KOPT-K1 (cell line): ENCODE data around the gene NUDT3.

Experiments used
- H3K27ac ChIP-seq: fragments of 200-600 bp; sonication (generic); 2 replicates; pipeline ENCODE4 v1.5.1; 2016; ENCODE audit warnings: antibody characterized with exemption, mild to moderate bottlenecking, low read depth, low read length; ENCODE audit not compliant: poor library complexity, severe bottlenecking
- H3K36me3 ChIP-seq: fragments of 200-600 bp; sonication (generic); 2 replicates; pipeline ENCODE4 v1.5.1; 2017; ENCODE audit warnings: antibody characterized with exemption, mild to moderate bottlenecking, low read length, moderate library complexity; ENCODE audit not compliant: insufficient read depth
- H3K9me3 ChIP-seq: fragments of 200-600 bp; sonication (generic); 2 replicates; pipeline ENCODE4 v1.5.1; 2017; ENCODE audit warnings: antibody characterized with exemption, low read length, mild to moderate bottlenecking; ENCODE audit not compliant: insufficient read depth, poor library complexity, severe bottlenecking

The NUDT3 gene

GRCh38 chr6:34349211-34349610 lies 43.3 kb downstream of the NUDT3 start:
- no peak overlapping the region for H3K27ac ChIP-seq
- H3K36me3 ChIP-seq, result no peaks in the 10 kb centered on the region
- H3K9me3 ChIP-seq, result no peaks in the 10 kb centered on the region

- Histone ChIP-seq H3K9me3 (no peaks in the 10 kb centered on the region), H3K36me3 (no peaks in the 10 kb centered on the region), H3K27ac (no peak overlapping the region)
These were observed 45.2 kb downstream of the NUDT3 start for GRCh38 chr6:34347303-34347702.

DNA sequence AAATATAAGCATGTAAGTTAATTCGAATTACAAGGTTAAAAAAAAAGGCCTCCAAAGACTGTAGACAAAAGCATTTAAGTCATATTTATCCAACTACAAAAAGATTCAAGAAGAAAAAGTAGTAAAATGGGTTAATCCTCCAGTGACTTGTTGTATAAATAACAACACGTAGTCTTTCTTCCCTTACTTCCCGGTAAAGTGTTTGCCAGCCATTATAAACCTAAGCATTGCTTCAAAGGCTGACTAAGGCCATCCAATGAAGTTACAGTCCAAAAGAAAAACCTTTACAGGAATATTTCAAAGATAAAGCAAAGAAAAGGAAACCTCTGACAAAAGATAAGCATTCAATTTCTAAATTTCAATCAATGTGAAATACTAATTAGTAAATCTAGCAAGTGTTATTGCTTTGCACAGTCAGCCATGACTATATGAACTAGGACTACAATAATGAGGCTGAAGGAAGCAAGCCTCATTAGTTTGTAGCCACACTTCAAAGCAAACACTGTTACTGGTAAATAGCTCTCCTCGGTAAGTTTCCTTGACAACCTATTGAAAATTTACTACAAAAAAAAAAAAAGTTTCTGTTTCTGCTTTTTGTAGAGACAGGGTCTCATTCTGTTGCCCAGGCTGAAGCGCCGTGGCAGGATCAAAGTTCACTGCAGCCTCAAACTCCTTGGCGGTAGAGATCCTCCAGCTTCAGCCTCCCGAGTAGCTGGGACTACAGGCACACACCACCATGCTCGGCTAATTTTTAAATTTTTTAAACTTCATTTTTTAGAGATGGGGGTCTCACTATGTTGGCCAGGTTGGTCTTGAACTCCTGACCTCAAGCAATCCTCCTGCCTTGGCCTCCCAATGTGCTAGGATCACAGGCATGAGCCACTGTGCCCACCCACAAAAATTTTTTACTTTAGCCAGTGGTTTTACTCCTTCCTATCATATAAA lies 46.0 kb downstream of the NUDT3 start:
- Histone ChIP-seq H3K36me3 (peaks cover 4% of the 10 kb centered on the region; the same call in 1 of the 2 replicates), H3K27ac (no peak overlapping the region), H3K9me3 (no peaks in the 10 kb centered on the region)

DNA sequence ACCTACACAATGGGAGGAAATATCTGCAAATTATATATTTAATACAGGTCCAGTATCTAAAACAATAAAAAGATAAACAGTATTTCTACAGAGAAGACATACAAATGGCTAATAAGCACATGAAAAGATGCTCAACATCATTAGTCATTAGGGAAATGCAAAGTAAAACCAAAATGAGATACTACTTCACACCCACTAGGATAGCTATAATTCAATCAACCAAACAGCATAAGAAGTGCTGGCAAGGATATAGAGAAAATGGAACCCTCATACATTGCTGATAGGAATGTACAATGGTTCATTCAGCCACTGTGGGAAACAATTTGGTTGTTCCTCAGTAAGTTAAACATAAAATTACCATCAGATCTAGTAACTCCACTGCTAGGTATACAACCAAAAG lies 48.7 kb downstream of the NUDT3 start:
- Histone ChIP-seq H3K9me3 (no peaks in the 10 kb centered on the region), H3K27ac (no peak overlapping the region), H3K36me3 (peaks cover 15% of the 10 kb centered on the region; the same call in 1 of the 2 replicates)

DNA sequence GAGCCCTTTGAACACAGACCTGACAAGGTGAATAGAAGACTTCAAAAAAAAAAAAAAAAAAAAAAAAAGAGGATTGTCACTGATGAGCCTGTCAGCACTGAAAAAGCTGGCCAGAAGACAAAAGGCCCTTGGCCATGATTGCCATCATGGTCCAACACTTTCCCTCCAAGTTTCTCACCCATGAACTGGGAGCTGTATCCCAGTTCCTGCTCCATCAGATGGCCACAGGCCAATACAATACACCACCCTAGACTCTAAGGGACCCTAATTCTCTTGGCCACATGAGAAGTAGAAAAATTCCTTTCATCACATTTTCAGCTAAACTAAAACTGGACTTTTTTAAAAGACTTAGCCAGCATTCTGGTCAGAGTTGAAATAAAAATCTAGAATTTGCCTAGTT lies 50.2 kb downstream of the NUDT3 start:
- H3K36me3 ChIP-seq, result peaks cover 15% of the 10 kb centered on the region; the same call in 1 of the 2 replicates
- H3K9me3 ChIP-seq, result no peaks in the 10 kb centered on the region
- no peak overlapping the region for H3K27ac ChIP-seq

DNA sequence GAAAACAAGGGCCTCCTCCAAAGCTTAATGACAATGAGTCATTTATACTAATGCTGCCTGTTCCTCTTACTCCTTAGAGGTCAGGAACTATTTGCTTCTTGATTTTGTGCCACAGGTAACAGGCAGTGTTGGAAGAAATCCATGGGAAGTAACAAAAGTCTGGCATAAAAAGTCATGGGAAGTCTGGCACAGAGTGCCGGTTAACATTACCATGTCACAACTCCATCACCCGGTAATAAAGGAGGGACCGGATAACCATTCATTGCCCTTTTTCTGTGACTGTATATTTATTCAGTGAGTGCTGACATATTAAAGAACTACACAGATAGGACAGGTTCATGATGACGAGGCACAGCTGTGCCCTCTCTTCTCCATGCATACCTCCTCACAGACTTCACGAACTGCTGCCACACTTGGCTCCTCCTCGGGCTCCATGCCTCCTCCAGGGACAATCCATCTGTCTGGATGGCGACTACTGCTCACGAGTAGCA lies 50.9 kb downstream of the NUDT3 start:
- Histone ChIP-seq H3K9me3 (no peaks in the 10 kb centered on the region), H3K27ac (no peak overlapping the region), H3K36me3 (peaks cover 16% of the 10 kb centered on the region; the same call in 1 of the 2 replicates)

DNA sequence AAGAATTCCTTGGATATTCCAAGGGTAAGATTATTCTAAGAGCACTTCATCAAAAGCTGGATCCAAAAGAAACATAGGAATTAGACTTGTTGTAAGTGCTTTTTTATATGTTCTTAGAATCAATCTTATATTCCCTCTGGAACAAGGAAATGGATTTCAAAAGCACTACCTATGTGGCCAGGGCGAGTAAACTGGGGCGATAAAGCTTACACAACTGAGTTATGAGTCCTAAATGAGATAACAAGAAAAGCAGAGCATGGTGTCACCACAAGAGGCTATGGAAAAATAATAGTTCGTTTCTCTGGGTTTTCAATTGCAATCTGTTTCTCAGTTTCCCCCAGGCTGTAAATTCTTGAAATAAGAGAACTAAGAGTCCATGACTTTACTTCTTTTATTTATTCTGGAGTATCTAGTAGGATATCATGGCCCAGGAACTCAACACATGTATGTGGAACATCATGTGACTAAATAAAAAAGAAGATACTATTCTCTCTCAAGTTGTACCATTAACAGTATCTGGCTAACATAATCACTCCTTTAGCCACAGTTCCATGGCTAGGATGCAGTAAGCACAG lies 51.5 kb downstream of the NUDT3 start:
- Histone ChIP-seq H3K27ac (no peak overlapping the region), H3K9me3 (no peaks in the 10 kb centered on the region), H3K36me3 (peaks cover 19% of the 10 kb centered on the region; the same call in 1 of the 2 replicates)

DNA sequence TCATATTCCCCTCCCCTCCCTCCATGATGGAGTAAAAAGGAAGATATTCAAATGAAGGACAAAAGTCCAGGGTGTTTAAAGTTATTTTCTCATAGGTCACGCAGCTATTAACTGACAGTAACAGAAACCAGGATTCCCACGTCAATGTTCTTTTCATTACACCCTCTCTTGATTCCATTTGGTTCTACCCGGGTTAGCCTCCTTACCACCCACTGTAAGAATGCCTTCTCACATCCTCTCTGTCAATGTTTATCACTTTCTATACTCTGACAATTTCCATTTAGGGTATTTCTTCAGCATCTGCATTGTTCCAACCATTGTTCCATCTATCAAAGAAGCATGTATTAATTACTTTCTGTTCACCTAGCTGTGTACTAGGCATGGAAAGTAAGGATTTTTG lies 52.1 kb downstream of the NUDT3 start:
- H3K27ac ChIP-seq, result no peak overlapping the region
- no peaks in the 10 kb centered on the region for H3K9me3 ChIP-seq

DNA sequence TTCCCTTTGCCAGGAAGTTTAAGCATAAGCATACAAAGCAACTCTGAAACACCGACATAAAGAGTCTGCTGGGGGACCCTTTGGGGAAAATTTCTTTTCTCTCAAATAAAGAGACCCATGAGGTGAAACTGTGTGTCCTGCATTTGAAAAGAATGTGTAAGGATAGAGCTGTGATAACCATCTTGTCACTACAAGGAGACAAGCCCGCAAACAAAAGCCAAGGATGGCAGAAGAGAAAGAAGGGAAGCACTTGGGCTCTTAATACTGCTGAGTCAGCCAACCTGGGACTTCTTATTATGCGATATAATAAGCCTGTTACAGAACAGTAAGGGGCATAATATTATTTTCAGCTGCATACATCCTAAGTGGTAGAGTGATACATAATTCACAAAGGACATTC lies 52.5 kb downstream of the NUDT3 start:
- no peak overlapping the region for H3K27ac ChIP-seq
- no peaks in the 10 kb centered on the region for H3K9me3 ChIP-seq
- peaks cover 19% of the 10 kb centered on the region; the same call in 1 of the 2 replicates for H3K36me3 ChIP-seq

More for the DNA sequence above, 52.1 kb downstream of the NUDT3 start:
- H3K36me3 ChIP-seq, result peaks cover 19% of the 10 kb centered on the region; the same call in 1 of the 2 replicates

- H3K36me3 ChIP-seq, result peaks cover 19% of the 10 kb centered on the region; the same call in 1 of the 2 replicates
- no peaks in the 10 kb centered on the region for H3K9me3 ChIP-seq
- no peak overlapping the region for H3K27ac ChIP-seq
These were observed 53.0 kb downstream of the NUDT3 start for GRCh38 chr6:34339432-34339831.

DNA sequence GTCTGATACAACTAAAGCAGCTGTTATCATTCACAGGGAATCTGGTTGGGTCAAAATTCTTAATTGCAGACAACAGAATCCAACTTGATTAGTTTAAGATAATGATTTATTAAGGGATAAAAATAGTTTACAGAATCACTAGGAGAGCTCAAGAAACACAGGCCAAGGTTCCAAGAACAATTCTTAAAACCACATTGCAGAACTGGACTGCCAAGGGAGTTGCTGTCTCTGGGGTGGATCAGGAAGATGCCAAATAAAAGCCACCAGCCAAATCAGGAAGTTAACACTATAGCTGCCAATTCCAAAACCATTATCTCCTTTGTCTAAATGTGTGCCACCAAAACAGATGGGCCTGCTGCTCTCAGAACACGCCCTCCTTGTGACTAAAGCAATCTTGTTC lies 53.7 kb downstream of the NUDT3 start:
- no peak overlapping the region for H3K27ac ChIP-seq
- H3K36me3 ChIP-seq, result peaks cover 19% of the 10 kb centered on the region; the same call in 1 of the 2 replicates
- no peaks in the 10 kb centered on the region for H3K9me3 ChIP-seq

DNA sequence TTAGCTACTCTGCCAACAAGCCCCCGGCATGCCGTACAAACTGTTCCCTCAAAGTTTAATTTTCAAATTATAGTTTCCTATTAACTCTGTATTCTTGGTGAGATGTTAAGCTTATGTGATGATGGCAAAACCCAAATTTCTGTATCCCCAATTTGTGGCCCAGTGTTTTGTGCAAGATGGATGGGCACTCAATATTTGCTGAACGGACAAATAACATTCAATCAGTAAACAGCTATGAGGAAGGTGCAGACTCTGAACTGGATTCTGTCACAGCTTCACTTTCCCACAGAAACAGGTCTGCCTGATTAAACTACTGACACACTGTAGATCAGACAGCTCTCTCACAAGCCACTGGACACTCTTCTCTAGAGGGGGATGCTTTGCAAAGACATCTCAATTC lies 54.1 kb downstream of the NUDT3 start:
- H3K27ac ChIP-seq, result no peak overlapping the region
- peaks cover 19% of the 10 kb centered on the region; the same call in 1 of the 2 replicates for H3K36me3 ChIP-seq
- H3K9me3 ChIP-seq, result no peaks in the 10 kb centered on the region

GRCh38 chr6:34334796-34335416 lies 57.6 kb downstream of the NUDT3 start:
- Histone ChIP-seq H3K36me3 (peaks cover 7% of the 10 kb centered on the region; the same call in 1 of the 2 replicates), H3K27ac (no peak overlapping the region), H3K9me3 (no peaks in the 10 kb centered on the region)

DNA sequence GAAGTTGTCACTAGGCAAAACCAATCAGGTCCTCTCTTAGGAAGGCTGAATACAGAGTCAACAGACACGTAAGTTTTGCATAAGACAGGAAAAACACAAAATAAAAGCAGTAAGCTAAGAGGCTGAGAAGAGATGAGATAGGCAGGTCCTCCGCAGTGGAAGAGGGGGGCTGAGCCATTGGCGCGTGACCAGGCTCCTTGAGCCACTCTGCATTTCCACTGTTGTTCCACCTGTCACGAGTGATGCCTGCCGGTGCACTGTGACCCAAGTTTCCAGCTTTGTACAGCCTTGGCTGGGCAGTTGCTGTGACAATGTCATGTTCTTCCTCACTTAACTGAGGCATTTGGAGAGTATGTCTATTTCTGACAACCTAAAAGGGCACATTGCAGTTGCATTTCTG lies 58.6 kb downstream of the NUDT3 start:
- Histone ChIP-seq H3K9me3 (no peaks in the 10 kb centered on the region), H3K27ac (no peak overlapping the region)

More for the DNA sequence above, 58.6 kb downstream of the NUDT3 start:
- peaks cover 7% of the 10 kb centered on the region; the same call in 1 of the 2 replicates for H3K36me3 ChIP-seq
